HG02970 (cell line): ENCODE results near the gene CDC42EP4.

Experiments
- ATAC-seq: cut with Tn5 transposase; IDR thresholded peaks from one replicate; pipeline ENCODE4 v1.9.1; 2021; ENCODE audit warnings: mild to moderate bottlenecking, moderate library complexity, moderate number of reproducible peaks; ENCODE audit not compliant: unreplicated experiment, low FRiP score

The CDC42EP4 gene

GRCh38 chr17:73262676-73263642 is 48.8 kb downstream of the CDC42EP4 start:
- ATAC-seq, result no peak

- ATAC-seq, result no peak
These were observed 49.7 kb downstream of the CDC42EP4 start for GRCh38 chr17:73261952-73262675.

- no peak for ATAC-seq
These were observed 50.2 kb downstream of the CDC42EP4 start, which contains the start of gene CPSF4L for GRCh38 chr17:73261617-73261951. CPSF4L (minus strand) TSS chr17:73261880; CDS start chr17:73261818, 62 bp downstream.

- no peak for ATAC-seq
These were observed 54.3 kb downstream of the CDC42EP4 start for GRCh38 chr17:73257516-73257915.

GRCh38 chr17:73256220-73256619 is 55.6 kb downstream of the CDC42EP4 start:
- ATAC-seq, result no peak

GRCh38 chr17:73255671-73256181 is 56.1 kb downstream of the CDC42EP4 start:
- ATAC-seq, result no peak

- ATAC-seq, result no peak
These were observed 59.9 kb downstream of the CDC42EP4 start for GRCh38 chr17:73251871-73252270.

- ATAC-seq, result no peak
These were observed 60.8 kb downstream of the CDC42EP4 start for GRCh38 chr17:73250851-73251640.

GRCh38 chr17:73249700-73250099 is 62.1 kb downstream of the CDC42EP4 start:
- no peak for ATAC-seq

GRCh38 chr17:73248532-73248931 is 63.3 kb downstream of the CDC42EP4 start:
- no peak for ATAC-seq

- ATAC-seq, result no peak
These were observed 64.1 kb downstream of the CDC42EP4 start for GRCh38 chr17:73247726-73248125.

GRCh38 chr17:73240561-73240960 is 71.2 kb downstream of the CDC42EP4 start:
- ATAC-seq, result no peak

GRCh38 chr17:73237714-73238113 is 74.1 kb downstream of the CDC42EP4 start:
- no peak for ATAC-seq

- no peak for ATAC-seq
These were observed 77.1 kb downstream of the CDC42EP4 start for GRCh38 chr17:73234736-73235135.
